Endothelial cell of umbilical vein (primary cell): ENCODE data around the gene ECT2.

Experiments
- CTCF ChIP-seq, 2 donors: IDR thresholded peaks; 1 replicate in 1 of 2; 2 replicates in 1 of 2; pipeline ENCODE4 v1.5.1; 2011; ENCODE audit warnings: low read length in 2 of 2, mild to moderate bottlenecking in 2 of 2, moderate library complexity in 2 of 2, control low read depth in 1 of 2, inconsistent platforms in 1 of 2, low read depth in 1 of 2; ENCODE audit not compliant: insufficient read depth in 1 of 2; ENCODE audit errors: extremely low read depth in 1 of 2
- EZH2 ChIP-seq: IDR thresholded peaks from 2 replicates; pipeline ENCODE4 v1.6.1; 2012; ENCODE audit warnings: borderline replicate concordance, low read depth, mild to moderate bottlenecking, moderate library complexity, low read length, inconsistent platforms; ENCODE audit not compliant: severe bottlenecking
- JUN ChIP-seq: IDR thresholded peaks from 2 replicates; pipeline ENCODE4 v1.6.1; 2011; ENCODE audit warnings: borderline replicate concordance, low read depth; ENCODE audit not compliant: insufficient read length, insufficient read depth
- MAX ChIP-seq: IDR thresholded peaks from 2 replicates; pipeline ENCODE4 v1.6.1; 2011; ENCODE audit not compliant: insufficient read depth, insufficient read length
- MYC ChIP-seq: IDR thresholded peaks from one replicate; pipeline ENCODE4 v1.6.1; 2011; ENCODE audit warnings: mild to moderate bottlenecking, low read depth, low read length
- POLR2A ChIP-seq: IDR thresholded peaks from 2 replicates; pipeline ENCODE4 v1.6.1; 2012; ENCODE audit warnings: low read depth, mild to moderate bottlenecking, control low read depth, low read length
- POLR2AphosphoS5 ChIP-seq: IDR thresholded peaks from 2 replicates; pipeline ENCODE4 v1.6.1; 2012; ENCODE audit warnings: low read depth, mild to moderate bottlenecking, control low read depth, low read length, moderate library complexity; ENCODE audit not compliant: insufficient read depth

- TF ChIP-seq CTCF (IDR thresholded peaks at IDR 0.05; ENCODE audit: extremely low read depth in 1 of 2, insufficient read depth in 1 of 2, low read depth in 1 of 2, low read length in 2 of 2) (no peak), POLR2AphosphoS5 (peak; percentile 21), EZH2 (no peak), POLR2A (peak; percentile 11), MAX (no peak), JUN (peak; percentile 64), MYC (no peak)
Measured at GRCh38 chr3:172749230-172749965, 1.1 kb upstream of the ECT2 start.
